ENCODE measurements around the gene DAGLA.

The DAGLA gene

DNA sequence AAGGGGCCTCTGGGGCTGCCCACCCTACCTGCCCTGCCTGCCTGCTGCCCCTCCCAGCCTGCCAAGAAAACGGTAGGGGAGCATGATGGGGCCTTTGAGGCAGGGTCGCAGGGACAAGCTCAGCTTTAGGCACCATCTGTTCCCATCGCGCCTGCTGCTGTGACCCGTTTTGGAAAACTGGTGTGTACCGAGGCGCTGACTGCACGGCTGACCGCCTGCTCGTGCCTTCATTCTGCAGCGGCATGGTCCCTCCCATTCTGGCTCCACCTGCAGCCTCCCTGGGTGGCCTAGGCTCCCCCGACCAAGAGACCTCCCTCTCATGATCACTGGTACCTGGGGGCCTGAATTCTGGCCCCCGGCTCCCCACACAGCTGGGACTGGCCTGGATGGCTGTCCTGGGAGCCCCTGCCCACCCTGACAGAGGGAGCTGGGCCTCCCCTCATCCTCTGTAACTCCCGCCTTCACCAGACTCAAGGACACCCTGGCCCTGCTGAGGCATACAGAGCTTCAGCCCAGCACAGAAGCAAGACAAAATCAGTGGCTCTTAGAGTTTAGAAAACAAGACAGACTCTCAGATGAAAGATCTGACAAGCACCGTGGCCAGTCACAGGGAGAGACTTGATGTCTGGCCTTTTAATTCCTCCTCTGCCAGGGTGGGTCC, 65.7 kb downstream of the DAGLA start:
- Histone ChIP-seq H3K4me3 (ENCODE audit: low read depth, low read length, poor library complexity, severe bottlenecking) (no peak overlapping the region), H3K27ac (ENCODE audit: low read depth, low read length, poor library complexity, severe bottlenecking) (no peak overlapping the region), H2AFZ (ENCODE audit: low read length) (no peak overlapping the region), H3K4me2 (ENCODE audit: low read length) (no peak overlapping the region), H3K79me2 (ENCODE audit: insufficient read depth, low read length) (no peaks in the 10 kb centered on the region), H4K20me1 (ENCODE audit: insufficient read depth, low read length) (no peaks in the 10 kb centered on the region), H3K36me3 (ENCODE audit: insufficient read depth, low read length) (no peaks in the 10 kb centered on the region), H3K9me3 (ENCODE audit: low read length) (no peaks in the 10 kb centered on the region), H3K4me1 (ENCODE audit: insufficient read depth, low read length, severe bottlenecking) (no peaks in the 10 kb centered on the region), H3K9ac (ENCODE audit: low read length) (no peak overlapping the region), H3K9me2 (ENCODE audit: low read depth, low read length) (no peaks in the 10 kb centered on the region), H3K27me3 (ENCODE audit: insufficient read depth, low read length) (peaks cover 5% of the 10 kb centered on the region; the same call in 1 of the 2 replicates), H3F3A (ENCODE audit: insufficient read depth, low read length) (no peaks in the 10 kb centered on the region)
- no peak for TF ChIP-seq EZH2 (IDR thresholded peaks at IDR 0.05; ENCODE audit: borderline replicate concordance, low read length)
- TF ChIP-seq, protein P1, sequence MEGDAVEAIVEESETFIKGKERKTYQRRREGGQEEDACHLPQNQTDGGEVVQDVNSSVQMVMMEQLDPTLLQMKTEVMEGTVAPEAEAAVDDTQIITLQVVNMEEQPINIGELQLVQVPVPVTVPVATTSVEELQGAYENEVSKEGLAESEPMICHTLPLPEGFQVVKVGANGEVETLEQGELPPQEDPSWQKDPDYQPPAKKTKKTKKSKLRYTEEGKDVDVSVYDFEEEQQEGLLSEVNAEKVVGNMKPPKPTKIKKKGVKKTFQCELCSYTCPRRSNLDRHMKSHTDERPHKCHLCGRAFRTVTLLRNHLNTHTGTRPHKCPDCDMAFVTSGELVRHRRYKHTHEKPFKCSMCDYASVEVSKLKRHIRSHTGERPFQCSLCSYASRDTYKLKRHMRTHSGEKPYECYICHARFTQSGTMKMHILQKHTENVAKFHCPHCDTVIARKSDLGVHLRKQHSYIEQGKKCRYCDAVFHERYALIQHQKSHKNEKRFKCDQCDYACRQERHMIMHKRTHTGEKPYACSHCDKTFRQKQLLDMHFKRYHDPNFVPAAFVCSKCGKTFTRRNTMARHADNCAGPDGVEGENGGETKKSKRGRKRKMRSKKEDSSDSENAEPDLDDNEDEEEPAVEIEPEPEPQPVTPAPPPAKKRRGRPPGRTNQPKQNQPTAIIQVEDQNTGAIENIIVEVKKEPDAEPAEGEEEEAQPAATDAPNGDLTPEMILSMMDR (IDR thresholded peaks at IDR 0.05; ENCODE audit: low read length), result no peak

DNA sequence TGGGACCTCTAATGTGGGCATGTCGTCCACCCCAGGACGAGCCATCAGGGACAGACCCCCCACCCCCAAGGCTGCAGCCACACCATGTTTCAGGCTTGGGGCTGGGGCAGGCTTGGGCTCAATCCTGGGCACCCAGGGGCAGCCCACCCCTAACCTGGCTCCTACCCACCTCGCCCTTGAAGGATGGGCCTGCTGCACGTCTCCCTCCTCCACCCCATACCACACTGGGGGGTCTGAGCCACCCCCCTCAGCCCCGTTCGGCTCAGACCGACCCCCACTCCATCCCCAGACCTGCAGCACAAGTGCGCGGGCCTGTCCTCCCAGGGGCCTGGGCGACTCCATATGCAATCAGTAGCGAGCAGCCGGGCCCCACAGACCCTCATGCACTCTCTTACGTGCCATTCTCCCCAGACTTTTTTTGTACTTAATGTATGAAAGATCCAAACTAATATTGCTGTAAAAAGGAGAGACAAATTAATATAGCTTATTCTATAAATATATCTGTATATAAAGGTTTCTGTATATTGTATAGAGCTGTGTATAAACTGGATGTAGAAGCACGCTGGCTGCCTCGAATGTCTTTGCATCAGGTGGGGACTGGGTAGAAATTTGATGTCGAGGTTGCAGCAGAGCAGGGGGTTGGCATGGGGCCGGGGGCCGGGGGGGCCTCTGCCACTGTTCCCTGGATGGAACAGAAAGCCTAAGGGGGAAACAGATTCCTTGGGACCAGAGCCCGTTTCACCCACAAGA, 66.4 kb downstream of the DAGLA start:
- H3K9me3 ChIP-seq (ENCODE audit: low read length), result no peaks in the 10 kb centered on the region
- no peak overlapping the region for H3K4me3 ChIP-seq (ENCODE audit: low read depth, low read length, poor library complexity, severe bottlenecking)
- no peaks in the 10 kb centered on the region for H3K79me2 ChIP-seq (ENCODE audit: insufficient read depth, low read length)
- H3K4me1 ChIP-seq (ENCODE audit: insufficient read depth, low read length, severe bottlenecking), result no peaks in the 10 kb centered on the region
- TF ChIP-seq, protein P1 (IDR thresholded peaks at IDR 0.05; ENCODE audit: low read length), result no peak
- no peak for TF ChIP-seq EZH2 (IDR thresholded peaks at IDR 0.05; ENCODE audit: borderline replicate concordance, low read length)
- no peak overlapping the region for H3K9ac ChIP-seq (ENCODE audit: low read length)
- no peaks in the 10 kb centered on the region for H3F3A ChIP-seq (ENCODE audit: insufficient read depth, low read length)
- H3K36me3 ChIP-seq (ENCODE audit: insufficient read depth, low read length), result no peaks in the 10 kb centered on the region
- no peaks in the 10 kb centered on the region for H4K20me1 ChIP-seq (ENCODE audit: insufficient read depth, low read length)
- no peak overlapping the region for H3K27ac ChIP-seq (ENCODE audit: low read depth, low read length, poor library complexity, severe bottlenecking)
- H2AFZ ChIP-seq (ENCODE audit: low read length), result no peak overlapping the region
- no peaks in the 10 kb centered on the region for H3K9me2 ChIP-seq (ENCODE audit: low read depth, low read length)
- H3K27me3 ChIP-seq (ENCODE audit: insufficient read depth, low read length), result peaks cover 6% of the 10 kb centered on the region; the same call in 1 of the 2 replicates
- H3K4me2 ChIP-seq (ENCODE audit: low read length), result no peak overlapping the region

DNA sequence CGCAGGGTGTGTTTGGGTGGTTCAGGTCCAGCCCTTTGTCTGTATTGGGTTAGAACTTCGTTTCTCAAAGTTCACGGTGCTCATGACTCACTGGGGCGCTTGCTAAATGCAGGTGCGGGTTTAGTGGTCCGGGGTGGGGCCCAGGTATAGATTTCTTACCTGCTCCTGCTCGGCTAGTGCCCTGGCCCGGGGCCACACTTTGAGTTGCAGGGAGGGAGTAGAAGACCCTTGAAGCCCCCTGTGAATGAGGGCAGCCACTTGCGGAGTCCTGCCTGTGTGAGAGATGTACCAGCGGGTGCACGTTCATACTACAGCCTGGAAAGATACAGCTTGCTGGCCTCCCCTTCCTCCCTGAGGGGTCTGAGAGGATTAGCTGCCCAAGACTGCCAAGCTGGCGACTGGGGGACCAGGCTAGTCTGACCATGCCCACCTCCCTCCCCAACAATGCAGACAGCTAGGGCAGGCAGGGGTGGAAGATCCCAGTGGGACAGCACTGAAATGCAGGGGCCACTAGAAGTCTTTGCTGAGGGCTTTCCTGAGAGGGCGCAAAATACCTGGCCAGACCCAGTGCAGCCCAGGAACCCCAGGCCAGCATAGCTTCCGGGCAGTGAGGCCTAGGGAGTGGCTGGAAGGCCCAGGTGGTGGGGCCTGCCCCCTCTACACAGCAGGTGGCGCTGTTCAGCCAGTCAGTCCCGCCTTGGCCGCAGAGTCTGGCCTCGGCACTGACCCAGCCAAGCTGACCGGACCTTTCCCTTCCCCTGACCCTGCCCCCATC, 67.2 kb downstream of the DAGLA start:
- Histone ChIP-seq H3K27ac (ENCODE audit: low read depth, low read length, poor library complexity, severe bottlenecking) (no peak overlapping the region), H4K20me1 (ENCODE audit: insufficient read depth, low read length) (no peaks in the 10 kb centered on the region), H3K4me3 (ENCODE audit: low read depth, low read length, poor library complexity, severe bottlenecking) (no peak overlapping the region), H3K79me2 (ENCODE audit: insufficient read depth, low read length) (no peaks in the 10 kb centered on the region), H3F3A (ENCODE audit: insufficient read depth, low read length) (no peaks in the 10 kb centered on the region), H3K9me2 (ENCODE audit: low read depth, low read length) (no peaks in the 10 kb centered on the region), H3K4me2 (ENCODE audit: low read length) (no peak overlapping the region), H3K4me1 (ENCODE audit: insufficient read depth, low read length, severe bottlenecking) (no peaks in the 10 kb centered on the region), H3K9me3 (ENCODE audit: low read length) (no peaks in the 10 kb centered on the region), H3K9ac (ENCODE audit: low read length) (no peak overlapping the region), H3K36me3 (ENCODE audit: insufficient read depth, low read length) (no peaks in the 10 kb centered on the region), H3K27me3 (ENCODE audit: insufficient read depth, low read length) (peaks cover 6% of the 10 kb centered on the region; the same call in 1 of the 2 replicates), H2AFZ (ENCODE audit: low read length) (no peak overlapping the region)
- TF ChIP-seq, protein P1 (IDR thresholded peaks at IDR 0.05; ENCODE audit: low read length), result peak; percentile 83
- TF ChIP-seq EZH2 (IDR thresholded peaks at IDR 0.05; ENCODE audit: borderline replicate concordance, low read length), result no peak

All from OCI-LY1 (cell line).